Activated CD4-positive, alpha-beta T cell treated with anti-CD3 and anti-CD28 coated beads, Interleukin-2, amount 10 ng/mL, durations not matched to agents 7 days and 5 days (primary cell): ENCODE results near the gene MRPL45. TPM values are rescaled to one million over a fixed set of nuclear protein-coding genes. Genes with fewer than 3 reads are reported as not detected.
A peak's percentile ranks its signal among the peaks of the same experiment; 100 is the strongest.

Source experiments
- CTCF ChIA-PET: fragments of 350-600 bp; sonication (Branson Sonifier 250); formaldehyde crosslinking; loops from one replicate; lab custom pipeline; 2021; ENCODE audit warnings: antibody characterized with exemption; lab: Charles Lee
- POLR2A ChIA-PET: fragments of 350-600 bp; sonication (Branson Sonifier 250); formaldehyde crosslinking; loops from one replicate; lab custom pipeline; 2021; ENCODE audit warnings: antibody characterized with exemption; lab: Charles Lee
- DNase-seq: peaks from one replicate; pipeline ENCODE4 v3.0.0-alpha.2; 2020
- H3K27ac Mint-ChIP-seq: one replicate; pipeline ENCODE4 v1.8.0; 2021; ENCODE audit warnings: mild to moderate bottlenecking, moderate library complexity, mixed read lengths
- H3K27me3 Mint-ChIP-seq: one replicate; pipeline ENCODE4 v1.8.0; 2021; ENCODE audit warnings: mixed read lengths
- H3K36me3 Mint-ChIP-seq: one replicate; pipeline ENCODE4 v1.8.0; 2021; ENCODE audit warnings: low read depth, mixed read lengths
- H3K4me1 Mint-ChIP-seq: one replicate; pipeline ENCODE4 v1.8.0; 2021; ENCODE audit warnings: mixed read lengths
- H3K4me3 Mint-ChIP-seq: one replicate; pipeline ENCODE4 v1.8.0; 2021; ENCODE audit warnings: mild to moderate bottlenecking, moderate library complexity, mixed read lengths
- H3K9me3 Mint-ChIP-seq: one replicate; pipeline ENCODE4 v1.8.0; 2021; ENCODE audit warnings: mixed read lengths
- total RNA-seq, 2 experiments: library from RNA; stranded (reverse); gene quantifications; one replicate each; pipeline ENCODE4 v1.2.3, GENCODE V29; 2021

Gene MRPL45
- total RNA-seq, 2 experiments from 2014 or later = 28.4 to 30.6 TPM

GRCh38 chr17:38342886-38343607 is 46.1 kb downstream of the MRPL45 start:
- no peaks in the 10 kb centered on the region for H3K27me3 Mint-ChIP-seq
- H3K36me3 Mint-ChIP-seq = no peaks in the 10 kb centered on the region
- ChIA-PET CTCF (interaction anchor here (0.6 kb wide), 1 partner anchor 26 kb away, joined by 3 read pairs; no protein-coding TSS in a partner anchor), POLR2A (no interaction called here)
- H3K4me1 Mint-ChIP-seq = no peaks in the 10 kb centered on the region
- no peak overlapping the region for H3K4me3 Mint-ChIP-seq
- H3K9me3 Mint-ChIP-seq = no peaks in the 10 kb centered on the region
- no peak overlapping the region for H3K27ac Mint-ChIP-seq
- DNase-seq = no peak

- POLR2A ChIA-PET = no interaction called here
- Mint-ChIP-seq H3K4me3 (no peak within 1 kb of the TSS), H3K27ac (no peak within 1 kb of the TSS), H3K27me3 (no peaks in the 10 kb centered on the region), H3K4me1 (no peaks in the 10 kb centered on the region), H3K9me3 (no peaks in the 10 kb centered on the region), H3K36me3 (no peaks in the 10 kb centered on the region)
- DNase-seq = no peak
- CTCF ChIA-PET = interaction anchor here (1.1 kb wide), 2 partner anchors 10 to 11 kb away, joined by 3 to 4 read pairs; no protein-coding TSS in a partner anchor
Measured at GRCh38 chr17:38343608-38344419, 46.8 kb downstream of the MRPL45 start, which contains the start of gene GPR179. Gene GPR179, minus strand, starts transcription at chr17:38343956. Its CDS starts 167 bp downstream, at chr17:38343789.

- DNase-seq = no peak
- no peak overlapping the region for H3K4me3 Mint-ChIP-seq
- POLR2A ChIA-PET = no interaction called here
- peaks cover 3% of the 10 kb centered on the region for H3K4me1 Mint-ChIP-seq
- H3K27ac Mint-ChIP-seq = no peak overlapping the region
- CTCF ChIA-PET = interaction anchor here (1.1 kb wide), 2 partner anchors 10 to 11 kb away, joined by 3 to 4 read pairs; no protein-coding TSS in a partner anchor
- no peaks in the 10 kb centered on the region for H3K27me3 Mint-ChIP-seq
- no peaks in the 10 kb centered on the region for H3K9me3 Mint-ChIP-seq
- no peaks in the 10 kb centered on the region for H3K36me3 Mint-ChIP-seq
Measured at GRCh38 chr17:38344420-38344745, 47.4 kb downstream of the MRPL45 start.

GRCh38 chr17:38345743-38346142 is 48.8 kb downstream of the MRPL45 start:
- no peaks in the 10 kb centered on the region for H3K9me3 Mint-ChIP-seq
- no peaks in the 10 kb centered on the region for H3K36me3 Mint-ChIP-seq
- CTCF ChIA-PET = no interaction called here
- POLR2A ChIA-PET = no interaction called here
- H3K4me3 Mint-ChIP-seq = no peak overlapping the region
- peaks cover 7% of the 10 kb centered on the region for H3K4me1 Mint-ChIP-seq
- no peak overlapping the region for H3K27ac Mint-ChIP-seq
- DNase-seq = no peak
- H3K27me3 Mint-ChIP-seq = no peaks in the 10 kb centered on the region

- Mint-ChIP-seq H3K4me1 (peaks cover 28% of the 10 kb centered on the region), H3K27ac (no peak overlapping the region), H3K36me3 (no peaks in the 10 kb centered on the region), H3K27me3 (no peaks in the 10 kb centered on the region), H3K4me3 (no peak overlapping the region), H3K9me3 (no peaks in the 10 kb centered on the region)
- peak; percentile 90 for DNase-seq
- ChIA-PET CTCF (interaction anchor here (0.5 to 3.6 kb wide), 21 partner anchors 10 to 1819 kb away, joined by 3 to 34 read pairs (median 4); no protein-coding TSS in a partner anchor), POLR2A (no interaction called here)
Measured at GRCh38 chr17:38349097-38349730, 52.2 kb downstream of the MRPL45 start.

- no peak for DNase-seq
- Mint-ChIP-seq H3K4me3 (no peak overlapping the region), H3K27ac (no peak overlapping the region), H3K36me3 (no peaks in the 10 kb centered on the region), H3K4me1 (peaks cover 35% of the 10 kb centered on the region), H3K9me3 (no peaks in the 10 kb centered on the region), H3K27me3 (no peaks in the 10 kb centered on the region)
- ChIA-PET CTCF (interaction anchor here (0.8 to 3.6 kb wide), 13 partner anchors 9 to 160 kb away, joined by 3 to 34 read pairs (median 10); no protein-coding TSS in a partner anchor), POLR2A (no interaction called here)
Measured at GRCh38 chr17:38350035-38350434, 53.1 kb downstream of the MRPL45 start.

GRCh38 chr17:38351412-38352222 is 54.6 kb downstream of the MRPL45 start, which contains the start of gene SOCS7:
Gene SOCS7, plus strand, starts transcription at chr17:38351844. Its CDS starts 209 bp downstream, at chr17:38352053.
- CTCF ChIA-PET = interaction anchor here (1.1 to 1.7 kb wide), 3 partner anchors 9 to 63 kb away, joined by 3 to 6 read pairs (median 4); no protein-coding TSS in a partner anchor
- Mint-ChIP-seq H3K27ac (peak within 1 kb of the TSS; percentile 98), H3K4me3 (peak within 1 kb of the TSS; percentile 84), H3K9me3 (no peaks in the 10 kb centered on the region), H3K4me1 (peaks cover 39% of the 10 kb centered on the region), H3K27me3 (no peaks in the 10 kb centered on the region), H3K36me3 (no peaks in the 10 kb centered on the region)
- POLR2A ChIA-PET = no interaction called here
- DNase-seq = peak; percentile 92

- POLR2A ChIA-PET = interaction anchor here (0.8 kb wide), 1 partner anchor 37 kb away, joined by 7 read pairs; no protein-coding TSS in a partner anchor
- Mint-ChIP-seq H3K36me3 (no peaks in the 10 kb centered on the region), H3K4me1 (peaks cover 46% of the 10 kb centered on the region), H3K27ac (peak overlapping the region; percentile 54), H3K27me3 (no peaks in the 10 kb centered on the region), H3K9me3 (no peaks in the 10 kb centered on the region), H3K4me3 (peak overlapping the region; percentile 66)
- DNase-seq = peak; percentile 8
- CTCF ChIA-PET = interaction anchor here (0.8 to 1.7 kb wide), 4 partner anchors 9 to 206 kb away, joined by 3 to 6 read pairs (median 4); no protein-coding TSS in a partner anchor
Measured at GRCh38 chr17:38352245-38353085, 55.5 kb downstream of the MRPL45 start.

- Mint-ChIP-seq H3K4me3 (peak overlapping the region; percentile 66), H3K27me3 (no peaks in the 10 kb centered on the region), H3K27ac (peak overlapping the region; percentile 54), H3K9me3 (no peaks in the 10 kb centered on the region), H3K4me1 (peaks cover 47% of the 10 kb centered on the region), H3K36me3 (no peaks in the 10 kb centered on the region)
- no peak for DNase-seq
- POLR2A ChIA-PET = interaction anchor here (0.8 kb wide), 1 partner anchor 36 kb away, joined by 7 read pairs; no protein-coding TSS in a partner anchor
- CTCF ChIA-PET = interaction anchor here (0.8 to 2.9 kb wide), 4 partner anchors 13 to 205 kb away, joined by 3 to 8 read pairs (median 5); no protein-coding TSS in a partner anchor
Measured at GRCh38 chr17:38353086-38353604, 56.2 kb downstream of the MRPL45 start.

GRCh38 chr17:38353668-38354067 is 56.7 kb downstream of the MRPL45 start:
- CTCF ChIA-PET = interaction anchor here (1.1 to 2.9 kb wide), 2 partner anchors 12 to 70 kb away, joined by 5 to 8 read pairs; no protein-coding TSS in a partner anchor
- H3K9me3 Mint-ChIP-seq = no peaks in the 10 kb centered on the region
- no peak for DNase-seq
- POLR2A ChIA-PET = no interaction called here
- H3K27ac Mint-ChIP-seq = no peak overlapping the region
- H3K36me3 Mint-ChIP-seq = no peaks in the 10 kb centered on the region
- peaks cover 47% of the 10 kb centered on the region for H3K4me1 Mint-ChIP-seq
- peak overlapping the region; percentile 66 for H3K4me3 Mint-ChIP-seq
- H3K27me3 Mint-ChIP-seq = no peaks in the 10 kb centered on the region
